GM18508 (cell line): Measurements from ENCODE around the gene ZNF382.
"Not testable (repeated sequence)": the region's sequence is repeated elsewhere in the genome, so short reads cannot be mapped to it uniquely, and the experiment has no call there.

Experiments
- ATAC-seq: cut with Tn5 transposase; IDR thresholded peaks from one replicate; pipeline ENCODE4 v1.9.1; 2021; ENCODE audit warnings: moderate number of reproducible peaks; ENCODE audit not compliant: insufficient read depth, unreplicated experiment

ZNF382 gene

DNA sequence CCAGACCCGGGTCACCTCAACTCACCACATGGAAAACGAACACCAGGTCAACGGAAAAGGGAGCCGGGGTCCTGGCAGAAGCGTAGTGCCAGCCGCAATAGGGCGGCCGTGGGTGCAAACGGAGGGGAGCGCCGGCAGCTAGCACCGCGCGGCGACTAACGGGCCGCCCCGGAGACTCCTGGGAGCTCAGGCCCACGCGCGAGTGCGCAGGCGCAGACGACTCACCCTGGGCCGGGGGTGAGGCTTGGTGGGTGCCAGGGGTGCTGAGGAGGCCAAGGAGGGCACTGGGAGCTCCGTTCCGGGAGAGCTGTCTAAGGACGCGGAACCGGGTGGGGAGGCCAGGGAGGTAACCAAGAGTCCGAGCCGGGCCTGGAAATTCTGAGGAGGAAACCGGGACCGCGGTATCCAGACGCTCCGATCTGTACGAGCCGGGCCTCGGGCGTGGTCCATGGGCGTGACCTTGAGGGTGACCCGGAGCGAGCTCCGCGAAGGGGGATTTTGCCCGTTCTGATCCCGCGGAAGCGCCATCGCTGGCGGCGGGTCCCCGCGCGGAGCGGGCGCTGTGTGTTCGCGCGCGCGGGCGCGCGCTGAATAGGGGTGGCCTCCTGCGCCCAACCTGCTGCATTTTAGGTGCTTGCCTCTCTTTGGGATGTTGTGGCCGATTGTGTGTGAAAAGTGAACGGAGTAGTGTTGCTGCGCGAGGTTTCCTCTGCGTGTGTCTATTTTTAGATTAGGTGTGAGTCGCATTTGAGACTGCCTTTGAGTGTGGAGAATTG is at the start of gene ZNF382:
Gene ZNF382 (plus strand): TSS at position 213 of the 776 bp plus-strand sequence. CDS start 4,602 bp downstream, outside the sequence.
- ATAC-seq: no peak

GRCh38 chr19:36564391-36564790 is 40.7 kb upstream of the ZNF382 start:
- ATAC-seq: no peak

DNA sequence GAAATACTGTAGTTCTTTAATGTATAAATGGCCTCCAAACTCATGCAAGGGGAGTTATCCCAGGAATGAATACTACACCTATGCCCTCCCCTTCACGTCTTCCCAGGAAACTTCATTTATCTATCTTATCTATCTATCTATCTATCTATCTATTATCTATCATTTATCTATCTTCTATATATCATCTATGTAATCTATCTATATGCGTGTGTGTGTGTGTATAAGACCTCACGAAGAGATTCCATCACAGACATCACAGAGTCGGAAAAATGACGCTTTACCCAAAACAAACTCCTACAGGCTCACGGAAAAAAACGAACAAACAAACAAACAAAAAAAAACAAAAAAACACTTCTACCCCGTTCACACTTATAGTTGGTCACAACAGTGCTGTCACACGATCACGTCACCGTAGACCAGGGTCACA is 32.5 kb upstream of the ZNF382 start:
- no peak for ATAC-seq

GRCh38 chr19:36573020-36573894 is 31.9 kb upstream of the ZNF382 start, which contains the start of gene ZNF529:
ZNF529 (minus strand) TSS chr19:36573292; CDS start chr19:36572346, 946 bp downstream.
- peak; percentile 61 for ATAC-seq

- ATAC-seq: no peak
These were observed 31.0 kb upstream of the ZNF382 start for GRCh38 chr19:36573895-36574720.

DNA sequence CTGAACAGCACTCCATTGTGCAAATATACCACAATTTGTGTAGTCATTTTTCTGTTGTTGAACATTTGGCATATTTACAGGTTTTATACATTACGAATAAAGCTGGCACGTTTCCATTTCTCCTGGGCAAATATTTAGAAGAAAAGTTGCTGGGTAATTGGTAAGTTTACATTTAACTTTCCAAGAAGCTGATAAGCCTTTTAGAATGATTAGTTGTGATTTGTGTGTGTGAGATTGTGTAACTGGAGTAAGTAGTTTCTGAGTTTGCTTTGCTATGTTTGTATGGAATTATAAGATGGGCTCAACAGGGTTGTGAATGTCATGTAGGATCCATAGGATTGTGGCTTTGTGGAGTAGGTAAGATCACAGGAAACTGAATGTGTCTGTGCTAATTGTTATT is 30.4 kb upstream of the ZNF382 start:
- ATAC-seq: no peak

GRCh38 chr19:36577271-36577996 is 27.7 kb upstream of the ZNF382 start:
- ATAC-seq: no peak

DNA sequence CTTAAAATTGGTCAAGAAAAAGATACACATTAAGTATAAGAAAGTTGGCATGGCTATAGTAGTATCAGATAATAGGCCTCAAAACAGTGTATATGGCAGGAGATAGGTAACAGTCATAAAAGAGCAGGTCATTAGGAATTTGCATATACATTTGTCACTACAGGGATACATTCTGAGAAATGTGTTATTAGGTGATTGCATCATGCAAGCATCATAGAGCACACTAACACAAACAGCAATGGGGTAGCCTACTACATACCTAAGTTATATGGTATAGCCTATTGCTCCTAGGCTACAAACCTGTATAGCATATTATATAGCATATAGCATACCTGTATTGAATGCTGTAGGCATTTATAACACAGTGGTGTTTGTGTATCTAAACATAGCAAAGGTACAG is 25.9 kb upstream of the ZNF382 start:
- ATAC-seq: no peak

GRCh38 chr19:36602681-36603080 is 2.4 kb upstream of the ZNF382 start:
- ATAC-seq: not testable (repeated sequence)

DNA sequence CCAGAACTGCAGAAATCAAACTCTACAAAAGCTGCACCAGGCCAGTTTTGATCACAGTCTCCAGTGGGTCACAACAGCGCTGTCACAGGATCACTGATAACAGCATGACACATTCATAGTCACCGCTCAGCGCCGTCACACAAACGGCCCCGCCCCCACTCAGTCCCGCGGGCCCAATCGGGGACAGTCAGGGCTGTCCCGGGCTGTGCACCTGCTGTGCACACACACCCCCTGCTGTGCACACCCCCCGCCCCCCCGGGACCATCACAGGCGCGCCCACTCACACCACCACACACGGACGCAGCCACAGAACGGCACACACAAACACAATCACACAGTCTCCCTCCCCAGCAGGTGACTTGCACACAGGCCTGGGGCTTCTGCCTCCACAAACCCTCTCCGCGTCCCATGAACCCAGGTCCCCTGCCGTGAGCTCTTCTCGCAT is 435 bp upstream of the ZNF382 start:
- ATAC-seq: peak; percentile 76

GRCh38 chr19:36605877-36606478 is 865 bp downstream of the ZNF382 start:
- ATAC-seq: no peak

- ATAC-seq: no peak
These were observed 21.9 kb downstream of the ZNF382 start for GRCh38 chr19:36627057-36627456.

DNA sequence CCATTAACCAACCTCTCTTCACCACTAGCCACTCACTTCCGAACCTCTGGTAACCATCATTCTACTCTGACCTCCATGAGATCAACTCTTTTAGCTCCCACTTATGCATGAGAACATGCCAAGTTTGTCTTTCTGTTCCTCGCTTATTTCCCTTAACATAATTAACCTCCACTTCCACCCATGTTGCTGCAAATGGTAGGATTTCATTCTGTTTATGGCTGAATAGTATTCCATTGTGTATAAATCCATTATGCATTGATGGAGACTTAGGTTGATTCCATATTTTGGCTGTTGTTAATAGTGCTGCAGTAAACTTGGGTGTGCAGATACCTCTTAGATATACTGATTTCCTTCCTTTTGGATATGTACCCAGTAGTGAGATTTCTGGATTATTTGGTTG is 30.2 kb downstream of the ZNF382 start:
- ATAC-seq: no peak

DNA sequence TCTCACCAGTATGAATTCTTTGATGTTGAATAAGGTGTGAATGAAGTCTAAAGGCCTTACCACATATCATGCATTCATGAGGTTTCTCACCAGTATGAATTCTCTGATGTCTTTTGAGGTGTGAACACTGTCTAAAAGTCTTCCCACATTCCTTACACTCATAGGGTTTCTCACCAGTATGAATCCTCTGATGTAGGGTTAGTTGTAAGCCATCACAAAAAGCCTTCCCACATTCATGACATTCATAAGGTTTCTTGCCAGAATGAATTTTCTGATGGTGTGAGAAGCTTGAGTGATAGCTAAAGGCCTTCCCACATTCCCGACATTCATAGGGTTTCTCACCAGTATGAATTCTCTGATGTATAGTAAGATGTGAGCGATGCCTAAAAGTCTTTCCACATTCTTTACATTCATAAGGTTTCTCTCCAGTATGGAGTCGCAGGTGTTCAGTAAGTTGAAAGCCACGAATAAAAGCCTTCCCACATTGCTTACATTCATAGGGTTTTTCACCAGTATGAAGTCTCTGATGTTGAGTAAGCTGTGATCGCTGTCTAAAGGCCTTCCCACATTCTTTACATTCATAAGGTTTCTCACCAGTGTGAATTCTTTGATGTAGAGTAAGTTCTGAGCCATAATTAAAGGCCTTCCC is 33.9 kb downstream of the ZNF382 start:
- no peak for ATAC-seq

DNA sequence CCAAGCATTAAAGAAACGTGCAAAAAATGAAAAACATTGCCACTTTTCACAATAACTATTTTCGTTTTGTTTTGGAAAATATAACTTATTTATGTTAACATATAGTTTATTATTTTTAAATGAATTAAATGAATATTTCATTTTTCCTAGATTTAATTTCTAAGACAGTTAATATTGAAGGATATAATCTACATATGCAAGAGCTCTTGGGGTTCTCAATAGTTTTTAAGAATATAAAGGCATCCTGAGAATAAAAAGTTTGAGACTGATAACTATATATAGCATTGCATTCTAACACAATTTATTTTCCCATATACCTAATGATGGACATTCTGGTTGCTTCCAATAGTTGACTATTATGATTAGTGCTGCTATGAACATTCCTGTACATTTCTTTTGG is 41.6 kb downstream of the ZNF382 start:
- no peak for ATAC-seq

DNA sequence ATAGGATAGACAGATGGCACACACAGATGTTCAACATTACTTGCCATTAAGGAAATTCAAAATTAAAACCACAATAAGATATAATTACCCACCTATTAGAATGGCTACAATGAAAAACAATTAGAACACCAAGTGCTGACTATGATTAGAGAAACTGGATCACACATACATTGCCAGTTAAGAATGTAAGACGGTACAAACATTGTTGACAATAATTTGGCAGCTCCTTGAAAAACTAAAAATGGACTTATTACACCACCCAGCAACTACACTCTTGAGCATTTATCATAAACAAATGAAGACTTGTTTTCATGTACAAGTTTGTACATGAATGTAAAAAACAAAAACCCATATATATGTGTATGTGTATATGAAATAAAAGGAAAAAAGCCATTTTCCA is 47.8 kb downstream of the ZNF382 start:
- ATAC-seq: no peak

DNA sequence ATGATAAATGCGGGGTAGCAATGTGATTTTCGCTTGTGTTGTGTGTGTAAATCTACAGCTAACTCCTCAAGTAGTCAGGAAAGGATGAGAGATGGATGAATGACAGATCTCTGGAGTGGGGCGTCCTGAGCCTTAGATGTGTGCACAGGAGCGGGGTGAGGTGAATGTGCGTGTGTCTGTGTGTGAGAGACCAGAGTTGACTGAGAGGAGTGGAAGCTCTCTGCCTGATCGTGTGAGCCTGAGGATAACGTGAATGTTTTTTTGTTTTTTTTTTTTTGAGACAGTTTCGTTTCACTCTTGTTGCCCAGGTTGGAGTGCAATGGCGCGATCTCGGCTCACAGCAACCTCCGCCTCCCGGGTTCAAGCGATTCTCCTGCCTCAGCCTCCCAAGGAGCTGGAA is 60.7 kb downstream of the ZNF382 start:
- no peak for ATAC-seq

GRCh38 chr19:36668646-36669045 is 63.5 kb downstream of the ZNF382 start:
- no peak for ATAC-seq

GRCh38 chr19:36672368-36672767 is 67.3 kb downstream of the ZNF382 start:
- ATAC-seq: no peak
